22Rv1 (cell line): Measurements from ENCODE around the gene POLR2C.

Experiments
- H3K27ac ChIP-seq: fragments of 450-650 bp; 2 replicates; pipeline ENCODE4 v1.5.1; 2017
- CTCF ChIP-seq: fragments of 450-650 bp; IDR thresholded peaks from 2 replicates; pipeline ENCODE4 v1.5.1; 2017; ENCODE audit warnings: mild to moderate bottlenecking
- ZFX ChIP-seq: fragments of 450-650 bp; IDR thresholded peaks from 2 replicates; pipeline ENCODE4 v1.6.1; 2017; ENCODE audit warnings: antibody characterized with exemption, borderline replicate concordance

POLR2C gene

GRCh38 chr16:57479976-57480753 is 17.7 kb downstream of the POLR2C start:
- no peak for TF ChIP-seq ZFX
- no peak for TF ChIP-seq CTCF
- H3K27ac ChIP-seq = peak overlapping the region; percentile 64

- H3K27ac ChIP-seq = peak overlapping the region; percentile 64
- TF ChIP-seq CTCF (no peak), ZFX (no peak)
Observed at GRCh38 chr16:57480754-57481230, 18.3 kb downstream of the POLR2C start.

GRCh38 chr16:57481421-57481820 is 18.9 kb downstream of the POLR2C start:
- TF ChIP-seq CTCF (no peak), ZFX (no peak)
- peak overlapping the region; percentile 64; the same call in 1 of the 2 replicates for H3K27ac ChIP-seq

- TF ChIP-seq ZFX (no peak), CTCF (no peak)
- H3K27ac ChIP-seq = peak overlapping the region; percentile 80
Observed at GRCh38 chr16:57482845-57483545, 20.5 kb downstream of the POLR2C start.

GRCh38 chr16:57483725-57484514 is 21.4 kb downstream of the POLR2C start:
- H3K27ac ChIP-seq = peak overlapping the region; percentile 80
- TF ChIP-seq CTCF (no peak), ZFX (no peak)

GRCh38 chr16:57484515-57485005 is 22.1 kb downstream of the POLR2C start:
- TF ChIP-seq ZFX (no peak), CTCF (no peak)
- peak overlapping the region; percentile 80 for H3K27ac ChIP-seq
